ENCODE data around the gene MXD4. TPM values are rescaled to one million over a fixed set of nuclear protein-coding genes. Genes with fewer than 3 reads are reported as not detected.
A peak's percentile ranks its signal among the peaks of the same experiment; 100 is the strongest.

The MXD4 gene
- total and polyA plus RNA-seq, 2 donors from 2014 or later: 49.8 to 84.8 TPM

GRCh38 chr4:2260344-2261109, 1.4 kb downstream of the MXD4 start:
- Histone ChIP-seq H3K4me1 (ENCODE audit: control insufficient read depth in 2 of 3, insufficient read depth in 2 of 3, low read depth in 1 of 3, low read length in 3 of 3) (peaks cover 0 to 62% (median 18%) of the 10 kb centered on the region in 3 donors), H3K9ac (ENCODE audit: low read length in 3 of 3) (peak overlapping the region in 2 of 3 donors; percentile 57 to 67), H3K27ac (ENCODE audit: low read depth in 2 of 2, low read length in 2 of 2) (peak overlapping the region; percentile 41 to 62), H3K27me3 (ENCODE audit: control insufficient read depth, insufficient read depth, low read length) (no peaks in the 10 kb centered on the region), H3K4me3 (ENCODE audit: low read length in 3 of 3) (peak overlapping the region; percentile 28 to 73 (median 46)), H3K9me3 (ENCODE audit: control insufficient read depth in 2 of 3, insufficient read depth in 1 of 3, low read length in 3 of 3) (no peaks in the 10 kb centered on the region), H3K36me3 (ENCODE audit: control insufficient read depth in 2 of 3, insufficient read depth in 3 of 3, low read length in 3 of 3) (no peaks in the 10 kb centered on the region)
- FAIRE-seq (no peak), DNase-seq (peak in 3 of 5 donors; percentile 7 to 83 (median 52))
- intact Hi-C loops (cut with DNase I): no loop called here
- no peak for TF ChIP-seq CTCF (IDR thresholded peaks at IDR 0.05; ENCODE audit: borderline replicate concordance, extremely low read depth, insufficient read depth)

DNA sequence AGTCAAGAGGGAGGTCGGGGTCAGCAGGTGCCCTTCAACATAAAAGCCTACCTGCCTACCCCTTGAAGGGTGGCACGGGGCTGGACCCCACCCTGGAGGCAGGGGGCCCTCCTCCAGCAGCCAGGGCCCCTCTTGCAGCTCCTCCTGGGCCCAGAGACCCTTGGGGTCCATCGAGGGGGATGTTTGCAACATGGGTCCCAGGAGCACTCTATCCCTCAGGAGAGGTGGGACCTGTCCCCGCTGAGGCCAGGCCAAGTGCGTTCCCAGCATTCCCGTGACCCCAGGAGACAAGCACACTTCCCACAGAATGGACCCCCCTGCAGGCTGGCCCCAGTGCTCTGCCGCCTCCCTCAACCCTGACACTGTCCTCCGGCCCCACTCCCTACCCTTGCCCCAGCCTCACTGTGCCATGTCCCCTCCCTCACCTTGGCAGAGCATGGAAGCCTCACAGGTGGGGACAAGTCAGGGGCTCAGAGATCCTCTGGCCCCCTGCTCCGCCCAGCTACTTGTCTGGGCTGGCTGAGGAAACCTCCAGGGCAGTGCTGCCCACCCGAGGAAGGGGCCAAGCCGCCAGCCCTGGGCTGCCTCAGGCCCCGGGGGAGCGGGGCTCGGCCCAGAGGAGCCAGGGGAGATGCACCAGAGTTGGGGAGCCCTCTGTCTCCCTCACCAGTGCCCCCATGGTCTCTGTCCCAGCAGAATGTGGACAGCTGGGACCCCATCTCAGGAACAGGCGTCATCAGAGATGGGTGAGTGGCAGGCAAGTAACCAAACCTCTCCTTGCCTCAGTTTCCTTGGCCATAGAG, 2.2 kb downstream of the MXD4 start:
- Histone ChIP-seq H3K4me3 (ENCODE audit: low read length in 3 of 3) (peak overlapping the region in 2 of 3 donors; percentile 46 to 73), H3K4me1 (ENCODE audit: control insufficient read depth in 2 of 3, insufficient read depth in 2 of 3, low read depth in 1 of 3, low read length in 3 of 3) (peaks cover 0 to 66% (median 18%) of the 10 kb centered on the region in 3 donors)
- peak in 2 of 5 donors; percentile 7 to 41 for DNase-seq

GRCh38 chr4:2259036-2259540, 2.8 kb downstream of the MXD4 start:
- Histone ChIP-seq H3K9ac (ENCODE audit: low read length in 3 of 3) (no peak overlapping the region), H3K4me1 (ENCODE audit: control insufficient read depth in 2 of 3, insufficient read depth in 2 of 3, low read depth in 1 of 3, low read length in 3 of 3) (peaks cover 0 to 64% (median 18%) of the 10 kb centered on the region in 3 donors), H3K4me3 (ENCODE audit: low read length in 3 of 3) (no peak overlapping the region), H3K27ac (ENCODE audit: low read depth in 2 of 2, low read length in 2 of 2) (peak overlapping the region in 1 of 2 donors; percentile 17), H3K36me3 (ENCODE audit: control insufficient read depth in 2 of 3, insufficient read depth in 3 of 3, low read length in 3 of 3) (peaks cover 0 to 6% (median 6%) of the 10 kb centered on the region in 3 donors), H3K9me3 (ENCODE audit: control insufficient read depth in 2 of 3, insufficient read depth in 1 of 3, low read length in 3 of 3) (no peaks in the 10 kb centered on the region), H3K27me3 (ENCODE audit: control insufficient read depth, insufficient read depth, low read length) (no peaks in the 10 kb centered on the region)
- intact Hi-C loops (cut with DNase I): no loop called here
- FAIRE-seq: no peak
- TF ChIP-seq CTCF (IDR thresholded peaks at IDR 0.05; ENCODE audit: borderline replicate concordance, extremely low read depth, insufficient read depth): no peak
- DNase-seq: peak in 2 of 5 donors; percentile 8 to 71

More for the DNA sequence above, 2.2 kb downstream of the MXD4 start:
- Histone ChIP-seq H3K27ac (ENCODE audit: low read depth in 2 of 2, low read length in 2 of 2) (peak overlapping the region in 1 of 2 donors; percentile 62), H3K27me3 (ENCODE audit: control insufficient read depth, insufficient read depth, low read length) (no peaks in the 10 kb centered on the region), H3K9ac (ENCODE audit: low read length in 3 of 3) (peak overlapping the region in 2 of 3 donors; percentile 57 to 67), H3K9me3 (ENCODE audit: control insufficient read depth in 2 of 3, insufficient read depth in 1 of 3, low read length in 3 of 3) (no peaks in the 10 kb centered on the region), H3K36me3 (ENCODE audit: control insufficient read depth in 2 of 3, insufficient read depth in 3 of 3, low read length in 3 of 3) (peaks cover 0 to 3% (median under 1%) of the 10 kb centered on the region in 3 donors)
- no peak for FAIRE-seq
- intact Hi-C loops (cut with DNase I): no loop called here
- TF ChIP-seq CTCF (IDR thresholded peaks at IDR 0.05; ENCODE audit: borderline replicate concordance, extremely low read depth, insufficient read depth): no peak
